VCaP (cell line): Measurements from ENCODE around the gene CCDC6.

Experiments used
- H3K27ac ChIP-seq: fragments of 450-650 bp; 2 replicates; pipeline ENCODE4 v1.5.1; 2017
- CTCF ChIP-seq: fragments of 450-650 bp; conservative IDR thresholded peaks from 2 replicates; pipeline ENCODE4 v1.5.1; 2017; ENCODE audit warnings: mild to moderate bottlenecking, moderate library complexity

The CCDC6 gene

GRCh38 chr10:59844436-59844835 lies 61.9 kb downstream of the CCDC6 start:
- TF ChIP-seq CTCF, result no peak
- no peak overlapping the region for H3K27ac ChIP-seq

GRCh38 chr10:59843748-59844147 lies 62.6 kb downstream of the CCDC6 start:
- H3K27ac ChIP-seq, result no peak overlapping the region
- no peak for TF ChIP-seq CTCF

GRCh38 chr10:59839576-59839975 lies 66.8 kb downstream of the CCDC6 start:
- TF ChIP-seq CTCF, result no peak
- no peak overlapping the region for H3K27ac ChIP-seq

GRCh38 chr10:59838085-59838789 lies 68.1 kb downstream of the CCDC6 start:
- H3K27ac ChIP-seq, result no peak overlapping the region

GRCh38 chr10:59833810-59834209 lies 72.5 kb downstream of the CCDC6 start:
- no peak for TF ChIP-seq CTCF
- H3K27ac ChIP-seq, result no peak overlapping the region

More at GRCh38 chr10:59838085-59838789, 68.1 kb downstream of the CCDC6 start:
- TF ChIP-seq CTCF, result no peak

GRCh38 chr10:59832506-59832905 lies 73.8 kb downstream of the CCDC6 start:
- TF ChIP-seq CTCF, result no peak
- H3K27ac ChIP-seq, result no peak overlapping the region

GRCh38 chr10:59831658-59832503 lies 74.5 kb downstream of the CCDC6 start:
- no peak for TF ChIP-seq CTCF
- no peak overlapping the region for H3K27ac ChIP-seq
